Measurements from ENCODE around the gene CAMKV.

Gene CAMKV

DNA sequence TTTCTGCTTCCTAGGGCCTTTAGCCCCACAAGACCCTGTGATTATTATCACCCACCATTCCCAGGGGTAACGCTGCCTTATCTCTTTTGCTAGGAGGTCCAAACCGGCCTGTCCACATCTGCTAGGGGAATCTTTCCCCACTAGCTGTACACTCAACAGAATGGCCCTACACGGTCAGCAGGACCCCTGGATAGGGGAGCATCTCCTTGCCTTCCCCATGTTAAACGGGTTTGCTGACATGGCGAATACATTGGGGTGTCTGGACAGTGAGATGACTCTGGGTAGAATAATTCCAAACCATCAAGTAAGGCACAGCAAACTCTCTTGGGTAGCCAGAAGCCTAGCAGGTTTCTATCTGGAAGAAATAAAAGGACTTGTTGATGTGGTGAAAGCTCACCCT lies 14.0 kb downstream of the CAMKV start:
- Histone ChIP-seq H2AFZ (ENCODE audit: low read length) (peak overlapping the region; percentile 99), H3K27ac (ENCODE audit: low read length) (no peak overlapping the region)

DNA sequence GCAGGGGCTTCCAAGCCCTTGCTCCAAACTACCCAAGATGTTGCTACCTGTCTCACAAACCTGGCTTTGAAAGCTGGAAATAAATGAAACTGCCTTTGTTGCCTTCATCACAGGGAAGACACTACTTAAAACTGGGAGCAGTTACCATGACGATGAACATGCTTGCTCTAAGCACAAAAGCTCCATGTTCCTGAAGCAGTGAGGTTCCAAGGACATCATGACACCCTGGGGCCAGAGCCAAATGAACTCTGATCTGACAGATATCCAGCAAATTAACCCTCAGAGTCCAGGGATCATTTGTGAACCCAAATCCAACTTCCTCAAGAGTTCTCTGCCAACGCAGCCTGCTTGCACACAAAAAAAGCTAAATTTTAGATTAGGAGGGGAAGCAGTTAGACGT lies 24.0 kb downstream of the CAMKV start:
- Histone ChIP-seq H3K9ac (ENCODE audit: low read length) (no peak overlapping the region), H3K79me2 (ENCODE audit: low read length) (no peaks in the 10 kb centered on the region), H3K36me3 (replicated peaks; ENCODE audit: insufficient read depth, low read length) (no peaks in the 10 kb centered on the region), H3F3A (ENCODE audit: insufficient read depth, low read length) (no peaks in the 10 kb centered on the region), H2AFZ (ENCODE audit: low read length) (no peak overlapping the region), H3K9me2 (replicated peaks; ENCODE audit: insufficient read depth, low read length) (no peaks in the 10 kb centered on the region), H3K27me3 (replicated peaks; ENCODE audit: insufficient read depth, low read length) (no peaks in the 10 kb centered on the region), H3K9me3 (replicated peaks; ENCODE audit: insufficient read depth, low read length) (no peaks in the 10 kb centered on the region), H3K4me1 (ENCODE audit: low read length) (no peaks in the 10 kb centered on the region), H3K4me2 (ENCODE audit: low read depth, low read length) (no peak overlapping the region), H4K20me1 (ENCODE audit: insufficient read depth, low read length) (no peaks in the 10 kb centered on the region), H3K4me3 (ENCODE audit: low read length) (no peak overlapping the region), H3K27ac (ENCODE audit: low read length) (no peak overlapping the region)
- no peak for DNase-seq
- TF ChIP-seq EZH2 (optimal IDR thresholded peaks at IDR 0.05; ENCODE audit: low read depth, low read length), result no peak

More for the DNA sequence above, 14.0 kb downstream of the CAMKV start:
- H3K4me1 ChIP-seq (ENCODE audit: low read length), result peaks cover 10% of the 10 kb centered on the region
- no peaks in the 10 kb centered on the region for H3F3A ChIP-seq (ENCODE audit: insufficient read depth, low read length)
- peaks cover 24% of the 10 kb centered on the region for H3K79me2 ChIP-seq (ENCODE audit: low read length)
- no peaks in the 10 kb centered on the region for H3K9me2 ChIP-seq (replicated peaks; ENCODE audit: insufficient read depth, low read length)
- peak overlapping the region; percentile 71; the same call in 1 of the 2 replicates for H3K9ac ChIP-seq (ENCODE audit: low read length)
- peak overlapping the region; percentile 100 for H3K4me2 ChIP-seq (ENCODE audit: low read depth, low read length)
- no peak for DNase-seq
- TF ChIP-seq, protein P1, sequence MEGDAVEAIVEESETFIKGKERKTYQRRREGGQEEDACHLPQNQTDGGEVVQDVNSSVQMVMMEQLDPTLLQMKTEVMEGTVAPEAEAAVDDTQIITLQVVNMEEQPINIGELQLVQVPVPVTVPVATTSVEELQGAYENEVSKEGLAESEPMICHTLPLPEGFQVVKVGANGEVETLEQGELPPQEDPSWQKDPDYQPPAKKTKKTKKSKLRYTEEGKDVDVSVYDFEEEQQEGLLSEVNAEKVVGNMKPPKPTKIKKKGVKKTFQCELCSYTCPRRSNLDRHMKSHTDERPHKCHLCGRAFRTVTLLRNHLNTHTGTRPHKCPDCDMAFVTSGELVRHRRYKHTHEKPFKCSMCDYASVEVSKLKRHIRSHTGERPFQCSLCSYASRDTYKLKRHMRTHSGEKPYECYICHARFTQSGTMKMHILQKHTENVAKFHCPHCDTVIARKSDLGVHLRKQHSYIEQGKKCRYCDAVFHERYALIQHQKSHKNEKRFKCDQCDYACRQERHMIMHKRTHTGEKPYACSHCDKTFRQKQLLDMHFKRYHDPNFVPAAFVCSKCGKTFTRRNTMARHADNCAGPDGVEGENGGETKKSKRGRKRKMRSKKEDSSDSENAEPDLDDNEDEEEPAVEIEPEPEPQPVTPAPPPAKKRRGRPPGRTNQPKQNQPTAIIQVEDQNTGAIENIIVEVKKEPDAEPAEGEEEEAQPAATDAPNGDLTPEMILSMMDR (IDR thresholded peaks at IDR 0.05; ENCODE audit: low read length), result no peak
- no peak for TF ChIP-seq EZH2 (optimal IDR thresholded peaks at IDR 0.05; ENCODE audit: low read depth, low read length)
- no peak for TF ChIP-seq EZH2phosphoT487 (IDR thresholded peaks at IDR 0.05; ENCODE audit: low read length)
- H3K27me3 ChIP-seq (replicated peaks; ENCODE audit: insufficient read depth, low read length), result no peaks in the 10 kb centered on the region
- H3K9me3 ChIP-seq (replicated peaks; ENCODE audit: insufficient read depth, low read length), result no peaks in the 10 kb centered on the region
- H3K36me3 ChIP-seq (replicated peaks; ENCODE audit: insufficient read depth, low read length), result no peaks in the 10 kb centered on the region
- no peaks in the 10 kb centered on the region for H4K20me1 ChIP-seq (ENCODE audit: insufficient read depth, low read length)
- H3K4me3 ChIP-seq (ENCODE audit: low read length), result peak overlapping the region; percentile 99

DNA sequence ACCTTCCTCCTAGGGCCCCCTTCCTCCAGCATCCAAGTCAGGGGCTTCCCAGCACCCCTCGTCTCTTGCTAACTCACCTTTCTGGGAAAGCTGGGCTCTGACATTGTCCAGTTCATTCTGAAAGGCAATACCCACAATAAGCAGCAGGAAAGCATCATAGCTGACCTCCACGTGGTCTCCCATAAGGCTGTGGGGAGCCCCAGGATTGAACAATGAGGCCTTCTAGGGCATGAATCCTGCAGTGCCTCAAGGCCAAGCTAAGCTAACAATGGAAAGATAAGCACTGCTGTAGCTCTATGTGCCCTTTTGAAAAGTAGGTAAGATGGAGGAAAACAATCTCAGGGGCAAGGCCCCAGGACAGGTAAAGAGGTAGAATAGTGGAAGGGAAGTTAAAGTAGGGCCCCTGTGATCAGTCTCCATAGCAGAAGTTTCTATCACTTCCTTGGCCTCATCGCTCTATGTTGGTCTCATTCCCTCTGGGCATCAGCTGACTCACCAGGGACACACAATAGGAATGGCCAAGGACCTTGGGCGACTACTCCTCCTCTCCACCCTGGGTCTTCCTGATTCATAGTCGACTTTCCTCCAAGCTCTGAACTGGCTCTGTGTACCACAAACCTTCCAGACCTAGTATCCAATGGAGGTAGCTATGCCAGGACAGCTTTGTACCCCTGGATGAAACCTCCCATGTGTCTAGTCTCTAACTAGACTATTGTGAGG lies 25.1 kb downstream of the CAMKV start:
- Histone ChIP-seq H3K9me2 (replicated peaks; ENCODE audit: insufficient read depth, low read length) (no peaks in the 10 kb centered on the region), H3K27ac (ENCODE audit: low read length) (no peak overlapping the region), H3K4me1 (ENCODE audit: low read length) (no peaks in the 10 kb centered on the region), H3K9ac (ENCODE audit: low read length) (no peak overlapping the region), H3K79me2 (ENCODE audit: low read length) (no peaks in the 10 kb centered on the region), H3K27me3 (replicated peaks; ENCODE audit: insufficient read depth, low read length) (no peaks in the 10 kb centered on the region), H3K9me3 (replicated peaks; ENCODE audit: insufficient read depth, low read length) (no peaks in the 10 kb centered on the region), H3K4me2 (ENCODE audit: low read depth, low read length) (no peak overlapping the region), H2AFZ (ENCODE audit: low read length) (no peak overlapping the region), H3K4me3 (ENCODE audit: low read length) (no peak overlapping the region), H3F3A (ENCODE audit: insufficient read depth, low read length) (no peaks in the 10 kb centered on the region), H3K36me3 (replicated peaks; ENCODE audit: insufficient read depth, low read length) (no peaks in the 10 kb centered on the region), H4K20me1 (ENCODE audit: insufficient read depth, low read length) (no peaks in the 10 kb centered on the region; the same call in 1 of the 2 replicates)
- TF ChIP-seq EZH2 (optimal IDR thresholded peaks at IDR 0.05; ENCODE audit: low read depth, low read length) (no peak), EZH2phosphoT487 (IDR thresholded peaks at IDR 0.05; ENCODE audit: low read length) (no peak)
- TF ChIP-seq, protein P1 (IDR thresholded peaks at IDR 0.05; ENCODE audit: low read length), result no peak
- no peak for DNase-seq

Measured in MM.1S (cell line).